HCT116 (cell line): ENCODE measurements around the gene USP12. TPM values are rescaled to one million over a fixed set of nuclear protein-coding genes. Genes with fewer than 3 reads are reported as not detected.

ENCODE experiments used
- EZH2 ChIP-seq: fragments of 200-600 bp; sonication (generic); IDR thresholded peaks from 2 replicates; pipeline ENCODE4 v1.6.1; 2017; ENCODE audit warnings: antibody characterized with exemption, mixed run types
- EZH2phosphoT487 ChIP-seq: fragments of 200-600 bp; IDR thresholded peaks from 2 replicates; pipeline ENCODE4 v1.6.1; 2018; ENCODE audit warnings: antibody characterized with exemption, borderline replicate concordance
- MAX ChIP-seq: IDR thresholded peaks from 2 replicates; pipeline ENCODE4 v1.6.1; 2012
- SIN3A ChIP-seq: IDR thresholded peaks from 2 replicates; pipeline ENCODE4 v1.6.1; 2012; ENCODE audit warnings: low read depth
- TCF7L2 ChIP-seq: IDR thresholded peaks from 2 replicates; pipeline ENCODE4 v1.7.0; 2011; ENCODE audit warnings: borderline replicate concordance, inconsistent platforms; ENCODE audit not compliant: insufficient read depth, insufficient read length; ENCODE audit errors: extremely low read depth
- ZBTB33 ChIP-seq: IDR thresholded peaks from 2 replicates; pipeline ENCODE4 v1.6.1; 2011; ENCODE audit warnings: mild to moderate bottlenecking, low read length, moderate library complexity; ENCODE audit not compliant: insufficient replicate concordance; ENCODE audit errors: extremely low read depth
- total RNA-seq: library from RNA; stranded (reverse); gene quantifications from one replicate; pipeline ENCODE4 v1.2.1, GENCODE V29; 2021; ENCODE audit not compliant: unreplicated experiment

USP12 gene
- total RNA-seq, 1 experiment from 2014 or later: 28.3 TPM

- TF ChIP-seq MAX: no peak
- TF ChIP-seq EZH2phosphoT487: no peak
- no peak for TF ChIP-seq ZBTB33
- no peak for TF ChIP-seq TCF7L2
- TF ChIP-seq EZH2: no peak
- TF ChIP-seq SIN3A: no peak
These were observed 154.7 kb downstream of the USP12 start (continued) for GRCh38 chr13:27016875-27017274.

Other genes with a start within 250 kb of the USP12 start
- 915 TPM for gene RPL21, start 79.7 kb upstream of the USP12 start, total RNA-seq
- gene RASL11A, start 99.0 kb upstream of the USP12 start, total RNA-seq: 5.0 TPM